CD14-positive monocyte (primary cell): Measurements from ENCODE around the gene CATSPER1. TPM values are rescaled to one million over a fixed set of nuclear protein-coding genes. Genes with fewer than 3 reads are reported as not detected.

ENCODE experiments used
- DNase-seq, 3 donors: peaks; one replicate each; pipeline ENCODE4 v3.0.0-alpha.2; 2011 to 2022
- H2AFZ ChIP-seq: 2 replicates; pipeline ENCODE4 v1.6.0; 2012; ENCODE audit warnings: mild to moderate bottlenecking, low read depth, low read length, inconsistent platforms; ENCODE audit not compliant: insufficient read depth, poor library complexity, severe bottlenecking
- H3K27ac ChIP-seq, 2 donors: 1 replicate in 1 of 2; 2 replicates in 1 of 2; pipeline ENCODE4 v1.5.1; 2012 to 2013; ENCODE audit warnings: low read length in 2 of 2, control low read depth in 1 of 2, inconsistent platforms in 1 of 2, low read depth in 1 of 2, mild to moderate bottlenecking in 1 of 2
- H3K27me3 ChIP-seq, 2 donors: one replicate each; pipeline versions ENCODE4 v1.6.0 to v1.6.1; 2011 to 2013; ENCODE audit warnings: low read length in 2 of 2; ENCODE audit not compliant: control insufficient read depth in 2 of 2, insufficient read depth in 2 of 2
- H3K36me3 ChIP-seq, 2 donors: replicated peaks in 1 of 2; 1 replicate in 1 of 2; 2 replicates in 1 of 2; pipeline versions ENCODE4 v1.5.1 to v1.6.1; 2012 to 2013; ENCODE audit warnings: low read length in 2 of 2, control low read depth in 1 of 2, inconsistent platforms in 1 of 2, mild to moderate bottlenecking in 1 of 2; ENCODE audit not compliant: insufficient read depth in 2 of 2, control insufficient read depth in 1 of 2
- H3K4me1 ChIP-seq, 2 donors: 1 replicate in 1 of 2; 2 replicates in 1 of 2; pipeline versions ENCODE4 v1.5.1 to v1.6.1; 2012 to 2013; ENCODE audit warnings: low read length in 2 of 2, control low read depth in 1 of 2, inconsistent platforms in 1 of 2, mild to moderate bottlenecking in 1 of 2, moderate library complexity in 1 of 2; ENCODE audit not compliant: insufficient read depth in 2 of 2, control insufficient read depth in 1 of 2
- H3K4me2 ChIP-seq: replicated peaks from 2 replicates; pipeline ENCODE3; 2012; ENCODE audit warnings: low read length, moderate library complexity, mild to moderate bottlenecking; ENCODE audit not compliant: poor library complexity, severe bottlenecking; ENCODE audit errors: extremely low read depth
- H3K4me3 ChIP-seq, 3 experiments: fragments of 200-600 bp in 1 of 3; sonication (generic) in 1 of 3; replicated peaks in 1 of 3; 1 replicate in 2 of 3; 2 replicates in 1 of 3; pipeline ENCODE4 v1.5.1; 2011 to 2013; ENCODE audit warnings: low read length in 3 of 3, mild to moderate bottlenecking in 3 of 3, control low read depth in 2 of 3, low read depth in 2 of 3, inconsistent platforms in 1 of 3, moderate library complexity in 1 of 3
- H3K79me2 ChIP-seq: 2 replicates; pipeline ENCODE4 v1.6.0; 2012; ENCODE audit warnings: mild to moderate bottlenecking, control low read depth, inconsistent platforms, low read length, moderate library complexity; ENCODE audit not compliant: insufficient read depth
- H3K9ac ChIP-seq: 2 replicates; pipeline ENCODE4 v1.6.0; 2017; ENCODE audit warnings: low read length, mild to moderate bottlenecking; ENCODE audit not compliant: insufficient read depth, poor library complexity, severe bottlenecking
- H3K9me3 ChIP-seq, 2 donors: replicated peaks in 1 of 2; 1 replicate in 1 of 2; 2 replicates in 1 of 2; pipeline versions ENCODE4 v1.5.1 to v1.6.1; 2012 to 2013; ENCODE audit warnings: low read length in 2 of 2, control low read depth in 1 of 2; ENCODE audit not compliant: control insufficient read depth in 1 of 2, insufficient read depth in 1 of 2
- H4K20me1 ChIP-seq: 2 replicates; pipeline ENCODE4 v1.6.0; 2012; ENCODE audit warnings: mild to moderate bottlenecking, low read length, control low read depth, moderate library complexity; ENCODE audit not compliant: insufficient read depth
- H3K27ac Mint-ChIP-seq, 7 donors: one replicate each; pipeline ENCODE4 v1.8.0; 2020; ENCODE audit warnings: mild to moderate bottlenecking in 7 of 7, mixed read lengths in 7 of 7, moderate library complexity in 6 of 7, inconsistent platforms in 2 of 7
- H3K27me3 Mint-ChIP-seq, 3 donors: one replicate each; pipeline ENCODE4 v1.8.0; 2021 to 2022; ENCODE audit warnings: low read depth in 3 of 3, mild to moderate bottlenecking in 3 of 3, mixed read lengths in 3 of 3, moderate library complexity in 3 of 3, inconsistent platforms in 1 of 3
- H3K36me3 Mint-ChIP-seq, 2 donors: one replicate each; pipeline ENCODE4 v1.8.0; 2020; ENCODE audit warnings: mixed read lengths in 2 of 2, inconsistent platforms in 1 of 2, mild to moderate bottlenecking in 1 of 2
- H3K4me1 Mint-ChIP-seq: one replicate; pipeline ENCODE4 v1.8.0; 2020; ENCODE audit warnings: mild to moderate bottlenecking, mixed read lengths
- H3K4me3 Mint-ChIP-seq, 2 donors: one replicate each; pipeline ENCODE4 v1.8.0; 2020; ENCODE audit warnings: mild to moderate bottlenecking in 2 of 2, mixed read lengths in 2 of 2, moderate library complexity in 1 of 2
- H3K9me3 Mint-ChIP-seq, 7 donors: one replicate each; pipeline ENCODE4 v1.8.0; 2020 to 2022; ENCODE audit warnings: mixed read lengths in 7 of 7, mild to moderate bottlenecking in 6 of 7, moderate library complexity in 6 of 7, inconsistent platforms in 2 of 7
- CTCF ChIP-seq: fragments of 200-600 bp; IDR thresholded peaks from one replicate; pipeline ENCODE4 v1.8.0; 2022; ENCODE audit warnings: antibody characterized with exemption, mild to moderate bottlenecking
- WGBS: methylation state at CpG from one replicate; pipeline ENCODE4 v1.1.5; 2013; ENCODE audit warnings: missing lambda C conversion rate; ENCODE audit not compliant: insufficient coverage; 5-methylcytosine and 5-hydroxymethylcytosine counted together
- intact Hi-C, 2 donors: fragments of 100-400 bp; cut with micrococcal nuclease; formaldehyde crosslinking; loops; one replicate each; pipeline versions ENCODE4 v1.15.0 to v1.15.1; 2023
- polyA plus RNA-seq, 3 donors: library from polyadenylated mRNA; depleted of rRNA in 1 of 3; unstranded in 2 of 3; stranded (reverse) in 1 of 3; fragments of 300-500 nt in 2 of 3; fragments of >200 nt in 1 of 3; fragmentation: Illumina TruSeq in 2 of 3; gene quantifications; 1 replicate in 2 of 3; 2 replicates in 1 of 3; pipeline ENCODE4 v1.2.3, GENCODE V29; 2012 to 2021

CATSPER1 gene
- polyA plus RNA-seq, 3 donors, result 15.4 to 24.1 (median 22.0) TPM

GRCh38 chr11:65992056-65992455, 34.2 kb downstream of the CATSPER1 start:
- H3K4me2 ChIP-seq, result no peak overlapping the region
- no peak for TF ChIP-seq CTCF
- no peaks in the 10 kb centered on the region for H3K9me3 ChIP-seq
- DNase-seq, result no peak
- Mint-ChIP-seq H3K27me3 (no peaks in the 10 kb centered on the region), H3K9me3 (no peaks in the 10 kb centered on the region), H3K4me1 (peaks cover 6% of the 10 kb centered on the region), H3K36me3 (peaks cover 12 to 43% of the 10 kb centered on the region in 2 donors), H3K4me3 (no peak overlapping the region), H3K27ac (peak overlapping the region in 1 of 7 donors; percentile 14)
- peaks cover under 1% of the 10 kb centered on the region for H4K20me1 ChIP-seq
- peaks cover 2 to 21% of the 10 kb centered on the region in 2 donors for H3K36me3 ChIP-seq
- no peak overlapping the region for H2AFZ ChIP-seq
- H3K79me2 ChIP-seq, result no peaks in the 10 kb centered on the region
- H3K4me3 ChIP-seq, result no peak overlapping the region
- no peak overlapping the region for H3K27ac ChIP-seq
- H3K4me1 ChIP-seq, result peaks cover 3 to 9% of the 10 kb centered on the region in 2 donors
- intact Hi-C loops, result loop anchor here in 1 of 2 donors (10.0 kb wide), 1 partner anchor 367 kb away; no protein-coding TSS in a partner anchor
- no peaks in the 10 kb centered on the region for H3K27me3 ChIP-seq
- 100% methylated on average over 2 of the region's 5 CpGs for WGBS
- no peak overlapping the region for H3K9ac ChIP-seq

GRCh38 chr11:65988791-65989592, 37.3 kb downstream of the CATSPER1 start:
- H3K36me3 ChIP-seq, result peaks cover 0 to 10% of the 10 kb centered on the region in 2 donors
- Mint-ChIP-seq H3K36me3 (peaks cover 5 to 19% of the 10 kb centered on the region in 2 donors), H3K4me3 (no peak overlapping the region), H3K27me3 (no peaks in the 10 kb centered on the region), H3K4me1 (peaks cover 12% of the 10 kb centered on the region), H3K9me3 (no peaks in the 10 kb centered on the region), H3K27ac (peak overlapping the region; percentile 48 to 87 (median 75))
- H3K9me3 ChIP-seq, result no peaks in the 10 kb centered on the region
- TF ChIP-seq CTCF, result peak; percentile 99
- H2AFZ ChIP-seq, result no peak overlapping the region
- no peak overlapping the region for H3K4me3 ChIP-seq
- H3K79me2 ChIP-seq, result no peaks in the 10 kb centered on the region
- 6% methylated on average over 4 of the region's 10 CpGs for WGBS
- no peak overlapping the region for H3K9ac ChIP-seq
- H3K4me1 ChIP-seq, result peaks cover 16 to 24% of the 10 kb centered on the region in 2 donors
- no peaks in the 10 kb centered on the region for H4K20me1 ChIP-seq
- DNase-seq, result peak; percentile 90 to 92 (median 90)
- H3K27me3 ChIP-seq, result no peaks in the 10 kb centered on the region
- no peak overlapping the region for H3K4me2 ChIP-seq
- intact Hi-C loops, result loop anchor here (1.0 to 5.0 kb wide), 5 partner anchors 33 to 362 kb away; partner anchors contain the start of gene KAT5 (in 2 of the 2)
- H3K27ac ChIP-seq, result peak overlapping the region; percentile 5 to 31
